Sigmoid colon (tissue), 7 donors: Measurements from ENCODE around the gene GOLGA3. TPM values are rescaled to one million over a fixed set of nuclear protein-coding genes. Genes with fewer than 3 reads are reported as not detected.

Experiments used
- DNase-seq: peaks from one replicate; pipeline ENCODE4 v3.0.0-alpha.2; 2019
- H3K27ac ChIP-seq, 4 donors: fragments of 200-600 bp; sonication (generic); one replicate each; pipeline ENCODE4 v1.5.1; 2016 to 2019; ENCODE audit warnings: mild to moderate bottlenecking in 1 of 4
- H3K27me3 ChIP-seq, 3 donors: fragments of 200-600 bp; sonication (generic); one replicate each; pipeline ENCODE4 v1.5.1; 2019; ENCODE audit warnings: mild to moderate bottlenecking in 1 of 3
- H3K36me3 ChIP-seq, 4 donors: fragments of 200-600 bp; sonication (generic); one replicate each; pipeline ENCODE4 v1.5.1; 2016 to 2019
- H3K4me1 ChIP-seq, 4 donors: fragments of 200-600 bp; sonication (generic); one replicate each; pipeline ENCODE4 v1.5.1; 2017 to 2019
- H3K4me3 ChIP-seq, 4 donors: fragments of 200-600 bp; sonication (generic); one replicate each; pipeline ENCODE4 v1.5.1; 2017 to 2019; ENCODE audit warnings: mild to moderate bottlenecking in 2 of 4, moderate library complexity in 1 of 4
- H3K9me3 ChIP-seq, 4 donors: fragments of 200-600 bp in 3 of 4; sonication (generic) in 3 of 4; one replicate each; pipeline versions ENCODE4 v1.5.1 to v1.6.1; 2013 to 2019
- EP300 ChIP-seq, 4 donors: sonication (generic); formaldehyde crosslinking; IDR thresholded peaks; one replicate each; pipeline ENCODE4 v1.6.1; 2017; ENCODE audit warnings: antibody characterized with exemption in 4 of 4
- POLR2A ChIP-seq, 2 donors: fragments of 450-650 bp; IDR thresholded peaks; one replicate each; pipeline ENCODE4 v1.6.1; 2016; ENCODE audit warnings: antibody characterized with exemption in 2 of 2, mild to moderate bottlenecking in 2 of 2, moderate library complexity in 2 of 2
- POLR2AphosphoS5 ChIP-seq, 4 donors: sonication (generic); formaldehyde crosslinking; IDR thresholded peaks; one replicate each; pipeline ENCODE4 v1.6.1; 2017; ENCODE audit warnings: antibody characterized with exemption in 4 of 4
- WGBS, 2 donors: extraction: QIAGEN DNeasy Blood & Tissue Kit; methylation state at CpG; one replicate each; pipeline ENCODE4 v1.1.7; 2013; 5-methylcytosine and 5-hydroxymethylcytosine counted together
- intact Hi-C: fragments of 100-400 bp; cut with DNase I; formaldehyde crosslinking; loops from one replicate; pipeline ENCODE4 v1.15.1; 2023
- polyA plus RNA-seq, 3 donors: library from polyadenylated mRNA; stranded (reverse); fragments of 200-250 nt; gene quantifications; one replicate each; pipeline ENCODE4 v1.2.3, GENCODE V29; 2013
- total RNA-seq, 4 donors: library from RNA; depleted of rRNA; stranded (reverse); fragments of >200 nt; gene quantifications; one replicate each; pipeline ENCODE4 v1.1.0, GENCODE V29; 2016
- TF ChIP-seq, protein P1 (sequence below), 4 experiments: fragments of 450-650 bp in 3 of 4; fragments of 200-600 bp in 1 of 4; IDR thresholded peaks; one replicate each; pipeline ENCODE4 v1.5.1; 2016 to 2019; ENCODE audit warnings: antibody characterized with exemption in 4 of 4, mild to moderate bottlenecking in 3 of 4, moderate library complexity in 2 of 4
- donor health status: healthy with polysubstance abuse.
- donor health status: Bipolar disorder and iron deficiency.
- donor health status: healthy.

Gene GOLGA3
- total and polyA plus RNA-seq, 7 donors = 9.6 to 78.4 (median 45.7) TPM

GRCh38 chr12:132803125-132803524, 25.5 kb downstream of the GOLGA3 start:
- intact Hi-C loops = no loop called here
- no peak for DNase-seq
- no peak for TF ChIP-seq POLR2AphosphoS5 (IDR thresholded peaks at IDR 0.05)
- TF ChIP-seq, protein P1, sequence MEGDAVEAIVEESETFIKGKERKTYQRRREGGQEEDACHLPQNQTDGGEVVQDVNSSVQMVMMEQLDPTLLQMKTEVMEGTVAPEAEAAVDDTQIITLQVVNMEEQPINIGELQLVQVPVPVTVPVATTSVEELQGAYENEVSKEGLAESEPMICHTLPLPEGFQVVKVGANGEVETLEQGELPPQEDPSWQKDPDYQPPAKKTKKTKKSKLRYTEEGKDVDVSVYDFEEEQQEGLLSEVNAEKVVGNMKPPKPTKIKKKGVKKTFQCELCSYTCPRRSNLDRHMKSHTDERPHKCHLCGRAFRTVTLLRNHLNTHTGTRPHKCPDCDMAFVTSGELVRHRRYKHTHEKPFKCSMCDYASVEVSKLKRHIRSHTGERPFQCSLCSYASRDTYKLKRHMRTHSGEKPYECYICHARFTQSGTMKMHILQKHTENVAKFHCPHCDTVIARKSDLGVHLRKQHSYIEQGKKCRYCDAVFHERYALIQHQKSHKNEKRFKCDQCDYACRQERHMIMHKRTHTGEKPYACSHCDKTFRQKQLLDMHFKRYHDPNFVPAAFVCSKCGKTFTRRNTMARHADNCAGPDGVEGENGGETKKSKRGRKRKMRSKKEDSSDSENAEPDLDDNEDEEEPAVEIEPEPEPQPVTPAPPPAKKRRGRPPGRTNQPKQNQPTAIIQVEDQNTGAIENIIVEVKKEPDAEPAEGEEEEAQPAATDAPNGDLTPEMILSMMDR (IDR thresholded peaks at IDR 0.05) = no peak
- TF ChIP-seq EP300 (IDR thresholded peaks at IDR 0.05) = no peak
- TF ChIP-seq POLR2A (IDR thresholded peaks at IDR 0.05) = no peak
- Histone ChIP-seq H3K4me3 (no peak overlapping the region), H3K9me3 (no peaks in the 10 kb centered on the region), H3K27me3 (no peaks in the 10 kb centered on the region), H3K4me1 (no peaks in the 10 kb centered on the region), H3K27ac (no peak overlapping the region), H3K36me3 (peaks cover 41 to 96% (median 75%) of the 10 kb centered on the region in 4 donors)
- WGBS, 2 donors = 97% methylated on average over 14 of the region's 14 CpGs

DNA sequence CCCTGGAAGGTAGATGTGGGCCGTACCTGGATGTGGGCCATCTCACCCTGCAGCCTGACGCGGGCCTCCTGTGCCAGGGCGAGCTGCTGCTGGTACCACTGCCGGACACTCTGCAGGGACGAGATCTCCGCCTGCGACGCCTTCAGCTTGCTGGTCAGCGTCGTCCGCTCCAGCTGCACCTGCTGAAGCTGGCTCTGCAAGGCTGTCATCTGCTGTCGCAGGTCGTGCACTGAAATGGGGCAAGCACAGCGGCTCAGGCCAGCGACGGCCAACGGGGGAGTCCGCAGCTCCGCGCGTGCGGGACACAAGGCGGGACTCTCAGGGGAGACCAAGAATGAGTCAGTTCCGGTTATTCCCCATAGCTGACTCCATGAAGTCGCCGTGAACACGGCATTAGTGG, 26.9 kb downstream of the GOLGA3 start:
- Histone ChIP-seq H3K4me1 (no peaks in the 10 kb centered on the region), H3K27ac (no peak overlapping the region), H3K9me3 (no peaks in the 10 kb centered on the region), H3K36me3 (peaks cover 47 to 96% (median 76%) of the 10 kb centered on the region in 4 donors), H3K27me3 (no peaks in the 10 kb centered on the region), H3K4me3 (no peak overlapping the region)
- intact Hi-C loops = no loop called here
- TF ChIP-seq POLR2A (IDR thresholded peaks at IDR 0.05) (no peak), POLR2AphosphoS5 (IDR thresholded peaks at IDR 0.05) (no peak), EP300 (IDR thresholded peaks at IDR 0.05) (no peak)
- TF ChIP-seq, protein P1 (IDR thresholded peaks at IDR 0.05) = no peak
- DNase-seq = no peak
- 94 to 95% methylated on average over 28 of the region's 28 CpGs for WGBS, 2 donors

DNA sequence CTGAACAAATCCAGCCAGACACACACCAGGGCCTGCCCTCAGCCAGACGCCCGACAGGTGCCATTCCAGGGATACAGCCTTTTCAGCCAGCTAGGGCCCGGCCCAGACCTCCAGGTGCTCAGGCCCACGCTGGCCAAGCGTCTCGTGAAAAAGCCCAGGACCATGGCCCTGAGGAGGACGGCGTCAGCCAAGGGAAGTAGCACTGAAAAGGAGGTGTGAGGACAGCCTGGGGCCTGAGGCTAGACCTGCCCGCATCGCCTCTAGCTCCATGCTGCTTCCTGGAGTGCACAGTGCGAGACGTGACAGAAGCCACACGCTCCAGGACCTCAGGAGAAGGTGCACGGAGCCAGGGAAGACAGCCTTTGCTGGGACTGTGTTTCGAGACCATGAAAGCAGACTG, 29.8 kb downstream of the GOLGA3 start:
- intact Hi-C loops = no loop called here

GRCh38 chr12:132797820-132798570, 30.7 kb downstream of the GOLGA3 start:
- TF ChIP-seq, protein P1 (IDR thresholded peaks at IDR 0.05) = no peak
- TF ChIP-seq POLR2AphosphoS5 (IDR thresholded peaks at IDR 0.05) (no peak), EP300 (IDR thresholded peaks at IDR 0.05) (no peak), POLR2A (IDR thresholded peaks at IDR 0.05) (no peak)
- intact Hi-C loops = no loop called here
- peaks cover 32 to 95% (median 78%) of the 10 kb centered on the region in 4 donors for H3K36me3 ChIP-seq
- DNase-seq = no peak
- 94 to 96% methylated on average over 24 of the region's 24 CpGs for WGBS, 2 donors
- no peak overlapping the region for H3K4me3 ChIP-seq
- no peaks in the 10 kb centered on the region for H3K4me1 ChIP-seq
- H3K27me3 ChIP-seq = no peaks in the 10 kb centered on the region
- H3K27ac ChIP-seq = no peak overlapping the region
- H3K9me3 ChIP-seq = no peaks in the 10 kb centered on the region

More for the DNA sequence above, 29.8 kb downstream of the GOLGA3 start:
- no peak for TF ChIP-seq POLR2AphosphoS5 (IDR thresholded peaks at IDR 0.05)
- TF ChIP-seq EP300 (IDR thresholded peaks at IDR 0.05) = no peak
- TF ChIP-seq, protein P1 (IDR thresholded peaks at IDR 0.05) = no peak
- no peak for TF ChIP-seq POLR2A (IDR thresholded peaks at IDR 0.05)
- WGBS, 2 donors = 96 to 97% methylated on average over 15 of the region's 15 CpGs
- Histone ChIP-seq H3K27me3 (no peaks in the 10 kb centered on the region), H3K27ac (no peak overlapping the region), H3K4me3 (no peak overlapping the region), H3K36me3 (peaks cover 40 to 100% (median 82%) of the 10 kb centered on the region in 4 donors), H3K4me1 (no peaks in the 10 kb centered on the region), H3K9me3 (no peaks in the 10 kb centered on the region)
- DNase-seq = no peak
